Activated CD4-positive, alpha-beta T cell treated with anti-CD3 and anti-CD28 coated beads, Interleukin-2, Interleukin-6, amounts not matched to agents 100 ng/mL and 50 ng/mL, durations not matched to agents 16 hours and 8 hours (primary cell): ENCODE measurements around the gene EIF1B.

ENCODE experiments used
- DNase-seq: peaks from one replicate; pipeline ENCODE4 v3.0.0-alpha.2; 2020

Gene EIF1B

GRCh38 chr3:40309925-40310695 lies 603 bp downstream of the EIF1B start:
- DNase-seq = no peak

- DNase-seq = peak; percentile 8
Measured at GRCh38 chr3:40310705-40311104, 1.2 kb downstream of the EIF1B start.

- no peak for DNase-seq
Measured at GRCh38 chr3:40312661-40313226, 3.2 kb downstream of the EIF1B start.

GRCh38 chr3:40313975-40314860 lies 4.7 kb downstream of the EIF1B start:
- no peak for DNase-seq

- DNase-seq = peak; percentile 70
Measured at GRCh38 chr3:40317061-40317855, 7.8 kb downstream of the EIF1B start.

- DNase-seq = no peak
Measured at GRCh38 chr3:40321818-40322217, 12.3 kb downstream of the EIF1B start.

- DNase-seq = no peak
Measured at GRCh38 chr3:40323946-40324345, 14.4 kb downstream of the EIF1B start.

GRCh38 chr3:40324621-40325020 lies 15.1 kb downstream of the EIF1B start:
- DNase-seq = no peak

- no peak for DNase-seq
Measured at GRCh38 chr3:40325465-40325864, 16.0 kb downstream of the EIF1B start.

GRCh38 chr3:40328374-40328773 lies 18.9 kb downstream of the EIF1B start:
- DNase-seq = no peak

GRCh38 chr3:40329071-40329470 lies 19.6 kb downstream of the EIF1B start:
- DNase-seq = no peak

- no peak for DNase-seq
Measured at GRCh38 chr3:40332684-40333083, 23.2 kb downstream of the EIF1B start.

GRCh38 chr3:40333416-40333815 lies 23.9 kb downstream of the EIF1B start:
- no peak for DNase-seq

GRCh38 chr3:40333852-40334251 lies 24.3 kb downstream of the EIF1B start:
- DNase-seq = no peak

- DNase-seq = no peak
Measured at GRCh38 chr3:40336101-40336500, 26.6 kb downstream of the EIF1B start.

- DNase-seq = no peak
Measured at GRCh38 chr3:40336511-40337135, 27.1 kb downstream of the EIF1B start.

- peak; percentile 70 for DNase-seq
Measured at GRCh38 chr3:40337136-40338108, 27.9 kb downstream of the EIF1B start.

GRCh38 chr3:40339871-40340270 lies 30.4 kb downstream of the EIF1B start:
- DNase-seq = no peak

- no peak for DNase-seq
Measured at GRCh38 chr3:40340541-40341170, 31.1 kb downstream of the EIF1B start.

- DNase-seq = no peak
Measured at GRCh38 chr3:40341671-40342070, 32.2 kb downstream of the EIF1B start.

- DNase-seq = no peak
Measured at GRCh38 chr3:40350529-40350928, 41.0 kb downstream of the EIF1B start.
